ENCODE results near the gene IL1RL2.

Gene IL1RL2

GRCh38 chr2:102226171-102226570, 39.3 kb downstream of the IL1RL2 start:
- Histone ChIP-seq H3K56ac (ENCODE audit: low read length) (no peak overlapping the region), H2BK5ac (ENCODE audit: low read length) (no peak overlapping the region), H3K4me1 (ENCODE audit: control insufficient read depth, low read depth, low read length) (peaks cover 5% of the 10 kb centered on the region), H3K36me3 (ENCODE audit: control insufficient read depth, insufficient read depth, low read length) (no peaks in the 10 kb centered on the region), H2BK15ac (replicated peaks; ENCODE audit: low read depth) (no peak overlapping the region), H2BK120ac (ENCODE audit: low read depth, low read length) (no peak overlapping the region), H3K18ac (ENCODE audit: low read length) (no peak overlapping the region), H3K9ac (ENCODE audit: low read length) (no peak overlapping the region), H3K4ac (ENCODE audit: low read depth, low read length) (no peak overlapping the region), H3K79me1 (ENCODE audit: low read length) (no peaks in the 10 kb centered on the region), H4K5ac (ENCODE audit: low read length) (no peak overlapping the region), H3K4me2 (ENCODE audit: low read length) (no peak overlapping the region), H3K27ac (ENCODE audit: low read depth, low read length) (no peak overlapping the region), H3K27me3 (ENCODE audit: insufficient read depth, low read length, poor library complexity) (no peaks in the 10 kb centered on the region), H4K8ac (ENCODE audit: low read depth, low read length) (no peak overlapping the region), H3K23ac (ENCODE audit: low read length) (no peak overlapping the region), H2AK5ac (ENCODE audit: low read length) (no peak overlapping the region), H3K4me3 (ENCODE audit: low read length) (no peak overlapping the region), H3K79me2 (ENCODE audit: control insufficient read depth, insufficient read depth, low read length) (no peaks in the 10 kb centered on the region)
- no peak for DNase-seq
- WGBS (ENCODE audit: extremely low coverage, insufficient coverage, low lambda C conversion rate) = no CpG with 5 or more reads among the region's 6 CpGs

GRCh38 chr2:102226612-102227391, 40.0 kb downstream of the IL1RL2 start:
- H3K23ac ChIP-seq (ENCODE audit: low read length) = no peak overlapping the region
- no peak for DNase-seq
- H4K8ac ChIP-seq (ENCODE audit: low read depth, low read length) = no peak overlapping the region
- H3K4me3 ChIP-seq (ENCODE audit: low read length) = no peak overlapping the region
- no peaks in the 10 kb centered on the region for H3K79me2 ChIP-seq (ENCODE audit: control insufficient read depth, insufficient read depth, low read length)
- H3K18ac ChIP-seq (ENCODE audit: low read length) = no peak overlapping the region
- no peaks in the 10 kb centered on the region for H3K36me3 ChIP-seq (ENCODE audit: control insufficient read depth, insufficient read depth, low read length)
- H3K27ac ChIP-seq (ENCODE audit: low read depth, low read length) = no peak overlapping the region
- H2BK15ac ChIP-seq (replicated peaks; ENCODE audit: low read depth) = no peak overlapping the region
- peaks cover 5% of the 10 kb centered on the region for H3K4me1 ChIP-seq (ENCODE audit: control insufficient read depth, low read depth, low read length)
- WGBS (ENCODE audit: extremely low coverage, insufficient coverage, low lambda C conversion rate) = 100% methylated on average over 2 of the region's 7 CpGs
- no peak overlapping the region for H2BK120ac ChIP-seq (ENCODE audit: low read depth, low read length)
- H3K4ac ChIP-seq (ENCODE audit: low read depth, low read length) = no peak overlapping the region
- H2AK5ac ChIP-seq (ENCODE audit: low read length) = no peak overlapping the region
- no peak overlapping the region for H3K4me2 ChIP-seq (ENCODE audit: low read length)
- no peak overlapping the region for H3K9ac ChIP-seq (ENCODE audit: low read length)
- no peaks in the 10 kb centered on the region for H3K79me1 ChIP-seq (ENCODE audit: low read length)
- H3K56ac ChIP-seq (ENCODE audit: low read length) = no peak overlapping the region
- H4K5ac ChIP-seq (ENCODE audit: low read length) = no peak overlapping the region
- no peaks in the 10 kb centered on the region for H3K27me3 ChIP-seq (ENCODE audit: insufficient read depth, low read length, poor library complexity)
- no peak overlapping the region for H2BK5ac ChIP-seq (ENCODE audit: low read length)

GRCh38 chr2:102229141-102229769, 42.4 kb downstream of the IL1RL2 start:
- no peak overlapping the region for H3K4me3 ChIP-seq (ENCODE audit: low read length)
- no peak overlapping the region for H3K23ac ChIP-seq (ENCODE audit: low read length)
- H3K27ac ChIP-seq (ENCODE audit: low read depth, low read length) = no peak overlapping the region
- no peak overlapping the region for H3K4ac ChIP-seq (ENCODE audit: low read depth, low read length)
- H2AK5ac ChIP-seq (ENCODE audit: low read length) = no peak overlapping the region
- no peaks in the 10 kb centered on the region for H3K79me2 ChIP-seq (ENCODE audit: control insufficient read depth, insufficient read depth, low read length)
- H3K4me2 ChIP-seq (ENCODE audit: low read length) = no peak overlapping the region
- WGBS (ENCODE audit: extremely low coverage, insufficient coverage, low lambda C conversion rate) = no CpG with 5 or more reads among the region's 6 CpGs
- no peak overlapping the region for H2BK5ac ChIP-seq (ENCODE audit: low read length)
- H3K56ac ChIP-seq (ENCODE audit: low read length) = no peak overlapping the region
- H3K36me3 ChIP-seq (ENCODE audit: control insufficient read depth, insufficient read depth, low read length) = no peaks in the 10 kb centered on the region
- H4K5ac ChIP-seq (ENCODE audit: low read length) = no peak overlapping the region
- H4K8ac ChIP-seq (ENCODE audit: low read depth, low read length) = no peak overlapping the region
- H2BK15ac ChIP-seq (replicated peaks; ENCODE audit: low read depth) = no peak overlapping the region
- H3K27me3 ChIP-seq (ENCODE audit: insufficient read depth, low read length, poor library complexity) = no peaks in the 10 kb centered on the region
- H2BK120ac ChIP-seq (ENCODE audit: low read depth, low read length) = no peak overlapping the region
- H3K79me1 ChIP-seq (ENCODE audit: low read length) = no peaks in the 10 kb centered on the region
- peaks cover 5% of the 10 kb centered on the region for H3K4me1 ChIP-seq (ENCODE audit: control insufficient read depth, low read depth, low read length)
- no peak overlapping the region for H3K18ac ChIP-seq (ENCODE audit: low read length)
- no peak overlapping the region for H3K9ac ChIP-seq (ENCODE audit: low read length)
- no peak for DNase-seq

- Histone ChIP-seq H2BK15ac (replicated peaks; ENCODE audit: low read depth) (no peak overlapping the region), H2BK120ac (ENCODE audit: low read depth, low read length) (no peak overlapping the region), H3K9ac (ENCODE audit: low read length) (no peak overlapping the region), H3K79me2 (ENCODE audit: control insufficient read depth, insufficient read depth, low read length) (no peaks in the 10 kb centered on the region), H3K56ac (ENCODE audit: low read length) (no peak overlapping the region), H3K27me3 (ENCODE audit: insufficient read depth, low read length, poor library complexity) (no peaks in the 10 kb centered on the region), H4K5ac (ENCODE audit: low read length) (no peak overlapping the region), H3K36me3 (ENCODE audit: control insufficient read depth, insufficient read depth, low read length) (no peaks in the 10 kb centered on the region), H3K4me1 (ENCODE audit: control insufficient read depth, low read depth, low read length) (peaks cover 5% of the 10 kb centered on the region), H3K4me3 (ENCODE audit: low read length) (no peak overlapping the region), H3K18ac (ENCODE audit: low read length) (no peak overlapping the region), H4K8ac (ENCODE audit: low read depth, low read length) (no peak overlapping the region), H3K4me2 (ENCODE audit: low read length) (no peak overlapping the region), H3K23ac (ENCODE audit: low read length) (peak overlapping the region; percentile 24), H3K27ac (ENCODE audit: low read depth, low read length) (no peak overlapping the region), H2BK5ac (ENCODE audit: low read length) (no peak overlapping the region), H2AK5ac (ENCODE audit: low read length) (no peak overlapping the region), H3K79me1 (ENCODE audit: low read length) (no peaks in the 10 kb centered on the region), H3K4ac (ENCODE audit: low read depth, low read length) (no peak overlapping the region)
- no CpG with 5 or more reads among the region's 9 CpGs for WGBS (ENCODE audit: extremely low coverage, insufficient coverage, low lambda C conversion rate)
- DNase-seq = no peak
Measured at GRCh38 chr2:102230410-102230909, 43.6 kb downstream of the IL1RL2 start.

- no peak overlapping the region for H3K4ac ChIP-seq (ENCODE audit: low read depth, low read length)
- H3K27ac ChIP-seq (ENCODE audit: low read depth, low read length) = no peak overlapping the region
- H3K79me2 ChIP-seq (ENCODE audit: control insufficient read depth, insufficient read depth, low read length) = no peaks in the 10 kb centered on the region
- H3K27me3 ChIP-seq (ENCODE audit: insufficient read depth, low read length, poor library complexity) = no peaks in the 10 kb centered on the region
- DNase-seq = peak; percentile 51
- H3K56ac ChIP-seq (ENCODE audit: low read length) = no peak overlapping the region
- H3K4me2 ChIP-seq (ENCODE audit: low read length) = no peak overlapping the region
- H4K5ac ChIP-seq (ENCODE audit: low read length) = no peak overlapping the region
- no peak overlapping the region for H2BK120ac ChIP-seq (ENCODE audit: low read depth, low read length)
- H3K9ac ChIP-seq (ENCODE audit: low read length) = no peak overlapping the region
- H2BK5ac ChIP-seq (ENCODE audit: low read length) = no peak overlapping the region
- no peak overlapping the region for H2BK15ac ChIP-seq (replicated peaks; ENCODE audit: low read depth)
- no peaks in the 10 kb centered on the region for H3K36me3 ChIP-seq (ENCODE audit: control insufficient read depth, insufficient read depth, low read length)
- no peak overlapping the region for H3K4me3 ChIP-seq (ENCODE audit: low read length)
- H3K4me1 ChIP-seq (ENCODE audit: control insufficient read depth, low read depth, low read length) = peaks cover 2% of the 10 kb centered on the region
- no peaks in the 10 kb centered on the region for H3K79me1 ChIP-seq (ENCODE audit: low read length)
- H3K18ac ChIP-seq (ENCODE audit: low read length) = no peak overlapping the region
- no peak overlapping the region for H3K23ac ChIP-seq (ENCODE audit: low read length)
- H4K8ac ChIP-seq (ENCODE audit: low read depth, low read length) = no peak overlapping the region
- H2AK5ac ChIP-seq (ENCODE audit: low read length) = no peak overlapping the region
- no CpG with 5 or more reads among the region's 11 CpGs for WGBS (ENCODE audit: extremely low coverage, insufficient coverage, low lambda C conversion rate)
Measured at GRCh38 chr2:102233132-102233884, 46.5 kb downstream of the IL1RL2 start.

Data from mesendoderm (in vitro differentiated cells).